Measurements from ENCODE around the gene SLC25A33.

SLC25A33 gene, protein sequence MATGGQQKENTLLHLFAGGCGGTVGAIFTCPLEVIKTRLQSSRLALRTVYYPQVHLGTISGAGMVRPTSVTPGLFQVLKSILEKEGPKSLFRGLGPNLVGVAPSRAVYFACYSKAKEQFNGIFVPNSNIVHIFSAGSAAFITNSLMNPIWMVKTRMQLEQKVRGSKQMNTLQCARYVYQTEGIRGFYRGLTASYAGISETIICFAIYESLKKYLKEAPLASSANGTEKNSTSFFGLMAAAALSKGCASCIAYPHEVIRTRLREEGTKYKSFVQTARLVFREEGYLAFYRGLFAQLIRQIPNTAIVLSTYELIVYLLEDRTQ

DNA sequence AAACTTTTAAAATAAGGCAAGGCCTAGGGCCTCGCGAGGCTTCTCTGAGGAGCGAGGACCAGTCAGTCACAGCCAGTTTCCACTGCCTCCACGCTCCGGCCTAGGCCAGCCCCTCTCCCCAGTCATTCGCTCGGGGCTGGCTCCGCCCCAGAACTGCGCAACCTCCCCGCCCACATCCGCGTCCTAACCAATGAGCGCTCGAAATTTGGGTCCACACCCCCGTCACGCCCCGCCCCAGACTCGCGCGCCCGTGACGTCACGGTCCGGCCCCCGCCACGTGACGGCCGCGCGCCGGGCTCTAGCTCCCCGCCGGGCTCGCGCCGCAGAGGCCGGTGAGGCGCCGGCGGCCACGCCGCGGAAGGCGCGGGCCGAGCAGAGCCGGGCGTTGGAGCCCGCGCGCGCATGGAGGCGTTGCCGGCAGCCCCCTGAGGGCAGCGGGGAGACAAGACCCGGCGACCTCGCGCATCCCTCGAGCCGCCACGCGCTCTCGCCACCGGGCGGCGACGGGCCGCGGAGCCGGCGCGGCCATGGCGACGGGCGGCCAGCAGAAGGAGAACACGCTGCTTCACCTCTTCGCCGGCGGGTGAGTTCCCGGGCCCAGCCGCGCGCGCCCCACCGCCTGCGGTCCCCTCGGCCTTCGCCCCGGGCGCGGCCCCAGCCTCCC is at the start of gene SLC25A33:
TSS of gene SLC25A33 (plus strand) at position 301 of the 664 bp plus-strand sequence. CDS start at position 528, 227 bp downstream.
- ChIA-PET CTCF (no interaction called here), POLR2A (interaction anchor here (0.5 to 1.1 kb wide), 8 partner anchors 10 to 665 kb away, joined by 3 to 6 read pairs (median 4); no protein-coding TSS in a partner anchor)
- no peaks in the 10 kb centered on the region for H3K36me3 ChIP-seq (ENCODE audit: control insufficient read depth in 2 of 2, insufficient read depth in 1 of 2, low read length in 2 of 2)
- H3K27ac ChIP-seq (ENCODE audit: extremely low read depth, low read depth, low read length), result peak within 1 kb of the TSS; percentile 86
- H3K4me3 ChIP-seq (ENCODE audit: low read depth, low read length), result peak within 1 kb of the TSS; percentile 82
- H3K4me1 ChIP-seq (ENCODE audit: control insufficient read depth, insufficient read depth, low read length), result peaks cover 9% of the 10 kb centered on the region
- no peaks in the 10 kb centered on the region for H3K9me3 ChIP-seq (ENCODE audit: control insufficient read depth, insufficient read depth, low read depth, low read length)
- TF ChIP-seq SP3 (tag by site-specific recombination; IDR thresholded peaks at IDR 0.05) (peak; percentile 95), ZNF629 (tag by site-specific recombination; IDR thresholded peaks at IDR 0.05) (peak; percentile 97), ZNF48 (tag by site-specific recombination; IDR thresholded peaks at IDR 0.05) (no peak), OVOL3 (tag by site-specific recombination; IDR thresholded peaks at IDR 0.05) (no peak), ZNF660 (tag by site-specific recombination; IDR thresholded peaks at IDR 0.05) (0 out of 2 replicates have a peak, but pooled peaks have one; percentile 22), ZIC2 (tag by site-specific recombination; IDR thresholded peaks at IDR 0.05) (0 out of 2 replicates have a peak, but pooled peaks have one; percentile 7), ZFHX2 (tag by site-specific recombination; conservative IDR thresholded peaks at IDR 0.05) (peak; percentile 62), SP2 (tag by site-specific recombination; IDR thresholded peaks at IDR 0.05) (peak; percentile 99), ZNF174 (tag by site-specific recombination; IDR thresholded peaks at IDR 0.05) (no peak; the same call in 1 of the 2 replicates), ZNF585B (tag by site-specific recombination; IDR thresholded peaks at IDR 0.05) (no peak), ZEB2 (tag by site-specific recombination; IDR thresholded peaks at IDR 0.05) (0 out of 2 replicates have a peak, but pooled peaks have one; percentile 74), ZBTB21 (tag by site-specific recombination; IDR thresholded peaks at IDR 0.05) (peak; percentile 83), ZNF391 (tag by site-specific recombination; IDR thresholded peaks at IDR 0.05; ENCODE audit: borderline replicate concordance, low read depth) (no peak), ZNF677 (tag by site-specific recombination; IDR thresholded peaks at IDR 0.05) (0 out of 2 replicates have a peak, but pooled peaks have one; percentile 39), ZNF561 (tag by site-specific recombination; IDR thresholded peaks at IDR 0.05; ENCODE audit: borderline replicate concordance) (peak; percentile 50; the same call in 1 of the 2 replicates), KLF10 (tag by site-specific recombination; IDR thresholded peaks at IDR 0.05) (peak; percentile 100), ZNF530 (tag by site-specific recombination; IDR thresholded peaks at IDR 0.05; ENCODE audit: low read depth) (no peak), ZNF24 (tag by site-specific recombination; IDR thresholded peaks at IDR 0.05) (no peak)
- TF ChIP-seq, protein P1, sequence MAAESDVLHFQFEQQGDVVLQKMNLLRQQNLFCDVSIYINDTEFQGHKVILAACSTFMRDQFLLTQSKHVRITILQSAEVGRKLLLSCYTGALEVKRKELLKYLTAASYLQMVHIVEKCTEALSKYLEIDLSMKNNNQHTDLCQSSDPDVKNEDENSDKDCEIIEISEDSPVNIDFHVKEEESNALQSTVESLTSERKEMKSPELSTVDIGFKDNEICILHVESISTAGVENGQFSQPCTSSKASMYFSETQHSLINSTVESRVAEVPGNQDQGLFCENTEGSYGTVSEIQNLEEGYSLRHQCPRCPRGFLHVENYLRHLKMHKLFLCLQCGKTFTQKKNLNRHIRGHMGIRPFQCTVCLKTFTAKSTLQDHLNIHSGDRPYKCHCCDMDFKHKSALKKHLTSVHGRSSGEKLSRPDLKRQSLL (tag by site-specific recombination; IDR thresholded peaks at IDR 0.05), result peak; percentile 88
- TF ChIP-seq, protein P2, sequence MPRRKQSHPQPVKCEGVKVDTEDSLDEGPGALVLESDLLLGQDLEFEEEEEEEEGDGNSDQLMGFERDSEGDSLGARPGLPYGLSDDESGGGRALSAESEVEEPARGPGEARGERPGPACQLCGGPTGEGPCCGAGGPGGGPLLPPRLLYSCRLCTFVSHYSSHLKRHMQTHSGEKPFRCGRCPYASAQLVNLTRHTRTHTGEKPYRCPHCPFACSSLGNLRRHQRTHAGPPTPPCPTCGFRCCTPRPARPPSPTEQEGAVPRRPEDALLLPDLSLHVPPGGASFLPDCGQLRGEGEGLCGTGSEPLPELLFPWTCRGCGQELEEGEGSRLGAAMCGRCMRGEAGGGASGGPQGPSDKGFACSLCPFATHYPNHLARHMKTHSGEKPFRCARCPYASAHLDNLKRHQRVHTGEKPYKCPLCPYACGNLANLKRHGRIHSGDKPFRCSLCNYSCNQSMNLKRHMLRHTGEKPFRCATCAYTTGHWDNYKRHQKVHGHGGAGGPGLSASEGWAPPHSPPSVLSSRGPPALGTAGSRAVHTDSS (tag by site-specific recombination; IDR thresholded peaks at IDR 0.05), result peak; percentile 26; the same call in 1 of the 2 replicates
- TF ChIP-seq, protein P3, sequence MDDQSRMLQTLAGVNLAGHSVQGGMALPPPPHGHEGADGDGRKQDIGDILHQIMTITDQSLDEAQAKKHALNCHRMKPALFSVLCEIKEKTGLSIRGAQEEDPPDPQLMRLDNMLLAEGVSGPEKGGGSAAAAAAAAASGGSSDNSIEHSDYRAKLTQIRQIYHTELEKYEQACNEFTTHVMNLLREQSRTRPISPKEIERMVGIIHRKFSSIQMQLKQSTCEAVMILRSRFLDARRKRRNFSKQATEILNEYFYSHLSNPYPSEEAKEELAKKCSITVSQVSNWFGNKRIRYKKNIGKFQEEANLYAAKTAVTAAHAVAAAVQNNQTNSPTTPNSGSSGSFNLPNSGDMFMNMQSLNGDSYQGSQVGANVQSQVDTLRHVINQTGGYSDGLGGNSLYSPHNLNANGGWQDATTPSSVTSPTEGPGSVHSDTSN (CRISPR knock-in tag; IDR thresholded peaks at IDR 0.05), result peak; percentile 78
- TF ChIP-seq, protein P4, sequence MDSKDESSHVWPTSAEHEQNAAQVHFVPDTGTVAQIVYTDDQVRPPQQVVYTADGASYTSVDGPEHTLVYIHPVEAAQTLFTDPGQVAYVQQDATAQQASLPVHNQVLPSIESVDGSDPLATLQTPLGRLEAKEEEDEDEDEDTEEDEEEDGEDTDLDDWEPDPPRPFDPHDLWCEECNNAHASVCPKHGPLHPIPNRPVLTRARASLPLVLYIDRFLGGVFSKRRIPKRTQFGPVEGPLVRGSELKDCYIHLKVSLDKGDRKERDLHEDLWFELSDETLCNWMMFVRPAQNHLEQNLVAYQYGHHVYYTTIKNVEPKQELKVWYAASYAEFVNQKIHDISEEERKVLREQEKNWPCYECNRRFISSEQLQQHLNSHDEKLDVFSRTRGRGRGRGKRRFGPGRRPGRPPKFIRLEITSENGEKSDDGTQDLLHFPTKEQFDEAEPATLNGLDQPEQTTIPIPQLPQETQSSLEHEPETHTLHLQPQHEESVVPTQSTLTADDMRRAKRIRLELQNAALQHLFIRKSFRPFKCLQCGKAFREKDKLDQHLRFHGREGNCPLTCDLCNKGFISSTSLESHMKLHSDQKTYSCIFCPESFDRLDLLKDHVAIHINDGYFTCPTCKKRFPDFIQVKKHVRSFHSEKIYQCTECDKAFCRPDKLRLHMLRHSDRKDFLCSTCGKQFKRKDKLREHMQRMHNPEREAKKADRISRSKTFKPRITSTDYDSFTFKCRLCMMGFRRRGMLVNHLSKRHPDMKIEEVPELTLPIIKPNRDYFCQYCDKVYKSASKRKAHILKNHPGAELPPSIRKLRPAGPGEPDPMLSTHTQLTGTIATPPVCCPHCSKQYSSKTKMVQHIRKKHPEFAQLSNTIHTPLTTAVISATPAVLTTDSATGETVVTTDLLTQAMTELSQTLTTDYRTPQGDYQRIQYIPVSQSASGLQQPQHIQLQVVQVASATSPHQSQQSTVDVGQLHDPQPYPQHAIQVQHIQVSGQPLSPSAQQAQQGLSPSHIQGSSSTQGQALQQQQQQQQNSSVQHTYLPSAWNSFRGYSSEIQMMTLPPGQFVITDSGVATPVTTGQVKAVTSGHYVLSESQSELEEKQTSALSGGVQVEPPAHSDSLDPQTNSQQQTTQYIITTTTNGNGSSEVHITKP (tag by site-specific recombination; IDR thresholded peaks at IDR 0.05), result 0 out of 2 replicates have a peak, but pooled peaks have one; percentile 4
- TF ChIP-seq, protein P5, sequence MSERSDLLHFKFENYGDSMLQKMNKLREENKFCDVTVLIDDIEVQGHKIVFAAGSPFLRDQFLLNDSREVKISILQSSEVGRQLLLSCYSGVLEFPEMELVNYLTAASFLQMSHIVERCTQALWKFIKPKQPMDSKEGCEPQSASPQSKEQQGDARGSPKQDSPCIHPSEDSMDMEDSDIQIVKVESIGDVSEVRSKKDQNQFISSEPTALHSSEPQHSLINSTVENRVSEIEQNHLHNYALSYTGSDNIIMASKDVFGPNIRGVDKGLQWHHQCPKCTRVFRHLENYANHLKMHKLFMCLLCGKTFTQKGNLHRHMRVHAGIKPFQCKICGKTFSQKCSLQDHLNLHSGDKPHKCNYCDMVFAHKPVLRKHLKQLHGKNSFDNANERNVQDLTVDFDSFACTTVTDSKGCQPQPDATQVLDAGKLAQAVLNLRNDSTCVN (tag by site-specific recombination; optimal IDR thresholded peaks at IDR 0.05), result peak; percentile 9
- TF ChIP-seq, protein P6, sequence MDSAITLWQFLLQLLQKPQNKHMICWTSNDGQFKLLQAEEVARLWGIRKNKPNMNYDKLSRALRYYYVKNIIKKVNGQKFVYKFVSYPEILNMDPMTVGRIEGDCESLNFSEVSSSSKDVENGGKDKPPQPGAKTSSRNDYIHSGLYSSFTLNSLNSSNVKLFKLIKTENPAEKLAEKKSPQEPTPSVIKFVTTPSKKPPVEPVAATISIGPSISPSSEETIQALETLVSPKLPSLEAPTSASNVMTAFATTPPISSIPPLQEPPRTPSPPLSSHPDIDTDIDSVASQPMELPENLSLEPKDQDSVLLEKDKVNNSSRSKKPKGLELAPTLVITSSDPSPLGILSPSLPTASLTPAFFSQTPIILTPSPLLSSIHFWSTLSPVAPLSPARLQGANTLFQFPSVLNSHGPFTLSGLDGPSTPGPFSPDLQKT (IDR thresholded peaks at IDR 0.05; ENCODE audit: borderline replicate concordance, low read depth, low read length), result peak; percentile 97

All from HEK293 (cell line).